Neural crest cell (in vitro differentiated cells): ENCODE data around the gene RBMS3. TPM values are rescaled to one million over a fixed set of nuclear protein-coding genes. Genes with fewer than 3 reads are reported as not detected.

Experiments
- DNase-seq: peaks from one replicate; pipeline ENCODE4 v3.0.0; 2021; ENCODE audit warnings: low read depth, mixed read lengths, low spot score
- H3K27ac Mint-ChIP-seq: one replicate; pipeline ENCODE4 v1.8.0; 2021; ENCODE audit warnings: mild to moderate bottlenecking, mixed read lengths; ENCODE audit not compliant: unreplicated experiment
- H3K27me3 Mint-ChIP-seq: 2 replicates; pipeline ENCODE4 v1.8.0; 2021; ENCODE audit warnings: low read depth, mild to moderate bottlenecking, mixed read lengths
- H3K36me3 Mint-ChIP-seq: 2 replicates; pipeline ENCODE4 v1.8.0; 2021; ENCODE audit warnings: low read depth, mild to moderate bottlenecking, mixed read lengths
- H3K4me1 Mint-ChIP-seq: 2 replicates; pipeline ENCODE4 v1.8.0; 2021; ENCODE audit warnings: mixed read lengths
- H3K4me3 Mint-ChIP-seq: one replicate; pipeline ENCODE4 v1.8.0; 2021; ENCODE audit warnings: mild to moderate bottlenecking, mixed read lengths
- H3K9me3 Mint-ChIP-seq: 2 replicates; pipeline ENCODE4 v1.8.0; 2021; ENCODE audit warnings: mixed read lengths
- total RNA-seq: library from RNA; stranded (reverse); gene quantifications from 2 replicates; pipeline ENCODE4 v1.2.1, GENCODE V29; 2021
- TF ChIP-seq, protein P1 (sequence below): fragments of 200-600 bp; sonication (generic); conservative IDR thresholded peaks from 2 replicates; pipeline ENCODE4 v1.5.0; 2021; ENCODE audit warnings: antibody characterized with exemption, mild to moderate bottlenecking

Gene RBMS3
- total RNA-seq, 1 donor from 2014 or later: 35.4 TPM

DNA sequence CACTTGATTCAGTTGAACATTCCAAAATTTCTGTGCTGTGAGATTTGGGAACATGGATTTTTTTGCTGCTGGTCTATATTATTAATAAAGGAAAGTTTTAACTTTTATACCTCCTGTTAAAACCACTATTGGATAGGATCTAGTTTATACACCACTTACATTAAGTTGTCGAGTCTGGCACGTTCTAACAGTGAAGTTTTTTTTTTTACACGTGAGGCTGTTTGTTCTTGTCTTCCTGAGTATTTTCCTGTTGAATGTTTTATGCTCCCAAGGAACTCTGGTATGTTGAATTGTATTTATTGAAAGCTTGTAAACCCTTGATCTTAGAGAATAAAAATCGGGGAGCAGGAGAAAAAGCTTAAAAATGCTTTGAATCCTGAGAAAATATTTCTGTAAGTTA lies 338.8 kb downstream of the RBMS3 start:
- Mint-ChIP-seq H3K27ac (no peak overlapping the region), H3K9me3 (no peaks in the 10 kb centered on the region), H3K4me1 (peaks cover 11% of the 10 kb centered on the region), H3K4me3 (no peak overlapping the region), H3K36me3 (no peaks in the 10 kb centered on the region), H3K27me3 (no peaks in the 10 kb centered on the region)
- no peak for DNase-seq
- TF ChIP-seq, protein P1, sequence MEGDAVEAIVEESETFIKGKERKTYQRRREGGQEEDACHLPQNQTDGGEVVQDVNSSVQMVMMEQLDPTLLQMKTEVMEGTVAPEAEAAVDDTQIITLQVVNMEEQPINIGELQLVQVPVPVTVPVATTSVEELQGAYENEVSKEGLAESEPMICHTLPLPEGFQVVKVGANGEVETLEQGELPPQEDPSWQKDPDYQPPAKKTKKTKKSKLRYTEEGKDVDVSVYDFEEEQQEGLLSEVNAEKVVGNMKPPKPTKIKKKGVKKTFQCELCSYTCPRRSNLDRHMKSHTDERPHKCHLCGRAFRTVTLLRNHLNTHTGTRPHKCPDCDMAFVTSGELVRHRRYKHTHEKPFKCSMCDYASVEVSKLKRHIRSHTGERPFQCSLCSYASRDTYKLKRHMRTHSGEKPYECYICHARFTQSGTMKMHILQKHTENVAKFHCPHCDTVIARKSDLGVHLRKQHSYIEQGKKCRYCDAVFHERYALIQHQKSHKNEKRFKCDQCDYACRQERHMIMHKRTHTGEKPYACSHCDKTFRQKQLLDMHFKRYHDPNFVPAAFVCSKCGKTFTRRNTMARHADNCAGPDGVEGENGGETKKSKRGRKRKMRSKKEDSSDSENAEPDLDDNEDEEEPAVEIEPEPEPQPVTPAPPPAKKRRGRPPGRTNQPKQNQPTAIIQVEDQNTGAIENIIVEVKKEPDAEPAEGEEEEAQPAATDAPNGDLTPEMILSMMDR: no peak

DNA sequence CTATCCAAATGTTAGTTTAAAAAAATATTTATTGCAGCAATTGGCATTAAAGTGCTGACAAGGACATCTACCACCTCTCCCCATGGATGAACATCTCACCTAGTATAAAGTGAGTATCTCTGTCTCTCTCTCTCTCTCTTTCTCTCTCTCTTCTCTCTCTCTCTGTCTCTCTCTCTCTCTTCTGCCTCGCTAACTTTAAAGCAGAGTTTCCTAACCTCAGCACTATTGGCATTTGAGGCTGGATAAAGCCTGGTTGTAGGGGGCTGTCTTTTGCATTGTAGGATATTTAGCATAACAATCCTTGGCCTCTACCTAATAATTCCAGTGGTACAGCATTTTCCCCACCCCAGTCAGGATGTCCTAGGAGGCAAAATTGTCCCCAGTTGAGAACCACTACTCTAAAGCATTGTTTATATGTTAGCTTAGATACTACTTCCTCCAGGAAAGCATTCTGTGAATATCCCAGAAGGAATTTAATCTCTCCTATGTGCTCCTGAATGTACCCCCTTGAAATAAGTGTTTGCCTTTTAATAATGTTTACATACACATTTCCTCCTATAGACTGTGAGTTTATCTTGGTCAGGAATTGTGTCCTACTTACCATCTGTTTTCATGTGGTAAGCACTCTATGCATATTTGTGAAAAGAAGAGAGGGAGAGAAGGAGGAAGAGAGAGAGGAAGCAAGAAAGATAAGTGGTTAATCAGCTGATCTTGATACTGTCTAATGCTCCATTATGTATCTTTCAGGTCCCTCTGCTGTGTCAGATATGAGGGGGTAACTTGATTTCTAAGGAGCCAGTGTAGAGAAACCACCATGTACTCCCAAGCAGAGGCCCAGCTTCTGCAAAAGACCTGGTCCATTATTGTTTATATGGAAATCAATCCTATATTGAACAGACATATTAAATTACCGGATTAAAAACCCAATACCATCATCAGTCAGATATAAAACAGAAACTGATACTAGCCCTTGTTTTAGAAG lies 346.6 kb downstream of the RBMS3 start:
- H3K27ac Mint-ChIP-seq: no peak overlapping the region
- H3K9me3 Mint-ChIP-seq: no peaks in the 10 kb centered on the region
- no peak overlapping the region for H3K4me3 Mint-ChIP-seq
- H3K36me3 Mint-ChIP-seq: no peaks in the 10 kb centered on the region
- no peak for DNase-seq
- peaks cover 20% of the 10 kb centered on the region for H3K4me1 Mint-ChIP-seq
- TF ChIP-seq, protein P1: no peak
- H3K27me3 Mint-ChIP-seq: no peaks in the 10 kb centered on the region

DNA sequence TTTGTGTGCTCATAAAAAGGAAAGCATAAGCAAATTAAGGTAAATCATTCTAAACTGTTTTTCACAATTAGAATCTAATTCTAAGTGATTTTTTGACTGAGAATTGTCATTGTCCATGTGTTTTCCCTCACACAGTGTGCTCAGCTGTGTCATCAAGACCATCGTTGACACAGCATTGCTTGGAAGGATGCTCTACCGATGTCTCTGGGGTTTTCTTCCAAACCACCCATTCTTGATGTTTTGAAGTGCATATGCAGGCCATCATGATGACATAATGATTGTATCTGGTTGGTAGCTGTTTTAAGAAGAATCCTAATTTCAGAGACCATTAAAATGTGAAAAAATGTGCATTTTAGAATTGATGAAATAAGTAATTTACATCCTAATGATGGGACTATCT lies 347.9 kb downstream of the RBMS3 start:
- Mint-ChIP-seq H3K36me3 (no peaks in the 10 kb centered on the region), H3K9me3 (no peaks in the 10 kb centered on the region), H3K4me3 (no peak overlapping the region), H3K27ac (no peak overlapping the region), H3K4me1 (peaks cover 25% of the 10 kb centered on the region), H3K27me3 (no peaks in the 10 kb centered on the region)
- no peak for DNase-seq
- TF ChIP-seq, protein P1: no peak

DNA sequence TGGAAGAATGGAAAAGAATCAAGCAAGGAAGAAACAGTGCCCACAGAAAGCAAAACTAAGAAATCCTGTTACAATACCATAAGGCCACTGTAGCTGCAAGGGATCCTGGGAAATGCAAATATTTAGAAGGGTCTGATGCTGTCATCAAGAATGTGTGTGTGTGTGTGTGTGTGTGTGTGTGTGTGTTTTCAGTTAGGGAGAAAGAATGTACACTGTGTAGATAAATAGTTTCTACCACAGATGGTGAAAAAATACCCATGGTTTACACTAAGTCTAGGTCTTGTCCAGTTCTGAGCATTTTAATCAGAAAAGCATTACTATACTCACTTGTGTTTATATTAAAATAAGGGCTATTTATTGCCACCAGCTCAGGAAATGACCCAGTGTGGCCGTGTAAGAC lies 355.0 kb downstream of the RBMS3 start:
- TF ChIP-seq, protein P1: no peak
- H3K27ac Mint-ChIP-seq: no peak overlapping the region
- no peak overlapping the region for H3K4me3 Mint-ChIP-seq
- peaks cover 22% of the 10 kb centered on the region for H3K4me1 Mint-ChIP-seq
- peaks cover 12% of the 10 kb centered on the region for H3K36me3 Mint-ChIP-seq
- no peak for DNase-seq
- H3K9me3 Mint-ChIP-seq: peaks cover 7% of the 10 kb centered on the region
- no peaks in the 10 kb centered on the region for H3K27me3 Mint-ChIP-seq

DNA sequence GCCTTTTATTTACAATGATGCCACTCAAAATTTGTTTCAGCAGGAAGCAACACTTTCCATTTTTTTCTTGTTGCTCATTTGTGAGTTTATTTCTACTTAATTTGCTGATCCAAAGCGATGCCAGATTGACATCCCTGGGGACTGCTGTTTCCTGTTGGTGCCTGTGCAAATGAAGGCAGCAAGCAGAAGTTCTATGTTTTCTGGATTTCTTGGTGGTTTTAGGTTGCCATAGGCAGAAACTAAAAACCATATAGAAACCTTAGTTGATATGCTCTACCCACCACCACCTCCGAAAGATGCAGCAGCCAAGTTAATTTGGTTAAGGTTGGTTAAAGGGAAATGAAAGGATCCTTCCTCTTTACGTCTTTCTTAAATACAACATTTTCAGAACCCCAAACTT lies 356.2 kb downstream of the RBMS3 start:
- TF ChIP-seq, protein P1: no peak
- Mint-ChIP-seq H3K27ac (no peak overlapping the region), H3K27me3 (no peaks in the 10 kb centered on the region), H3K9me3 (peaks cover 7% of the 10 kb centered on the region), H3K36me3 (peaks cover 12% of the 10 kb centered on the region), H3K4me1 (peaks cover 18% of the 10 kb centered on the region), H3K4me3 (no peak overlapping the region)
- DNase-seq: no peak
